ENCODE measurements around the gene GUCY1A2. TPM values are rescaled to one million over a fixed set of nuclear protein-coding genes. Genes with fewer than 3 reads are reported as not detected.
A peak's percentile ranks its signal among the peaks of the same experiment; 100 is the strongest.

Gene GUCY1A2
- total and polyA plus RNA-seq, 2 experiments from 2014 or later = 0.15 to 0.54 TPM

DNA sequence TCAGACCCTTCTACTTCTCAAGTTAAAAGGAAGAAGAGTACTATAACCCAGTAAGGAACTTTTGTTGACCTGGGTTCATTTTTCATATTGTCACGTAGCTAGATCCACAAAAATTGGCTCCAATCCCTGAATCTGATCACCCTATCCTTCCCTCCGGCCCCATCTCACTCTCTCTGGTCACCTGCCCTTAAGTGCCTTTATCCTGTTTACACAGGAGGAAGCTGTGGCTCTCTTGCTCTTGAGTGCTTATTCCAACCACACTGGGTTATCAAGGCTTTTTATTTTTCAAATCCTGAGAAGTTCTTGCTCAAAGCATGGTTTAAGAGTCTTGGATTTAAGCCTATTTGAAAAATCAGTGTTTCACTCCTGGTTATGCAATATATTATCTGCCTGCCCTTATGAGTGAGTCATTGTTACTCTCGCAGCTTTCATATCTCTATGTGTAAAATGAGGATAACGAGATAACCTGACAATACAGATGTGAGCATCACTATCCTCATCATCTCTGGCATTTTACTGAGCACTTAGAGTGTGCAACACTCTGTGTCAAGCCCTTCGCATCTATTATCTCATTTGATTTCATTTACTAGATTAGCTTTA is 293.9 kb downstream of the GUCY1A2 start:
- H3K4me1 ChIP-seq (ENCODE audit: insufficient read depth) = no peaks in the 10 kb centered on the region
- H3K27ac ChIP-seq = no peak overlapping the region
- in situ Hi-C loops (cut with MboI) = loop anchor here (10.0 kb wide), 1 partner anchor 290 kb away; the partner anchor contains the start of gene GUCY1A2
- no peaks in the 10 kb centered on the region for H3K9me2 ChIP-seq (ENCODE audit: insufficient read depth)
- no peaks in the 10 kb centered on the region for H4K20me1 ChIP-seq (ENCODE audit: insufficient read depth)
- TF ChIP-seq EZH2phosphoT487 (IDR thresholded peaks at IDR 0.05; ENCODE audit: insufficient read depth, low read depth) (no peak), EZH2 (IDR thresholded peaks at IDR 0.05; ENCODE audit: insufficient read depth, poor library complexity, severe bottlenecking) (no peak)
- no peak overlapping the region for H3K4me3 ChIP-seq
- no peaks in the 10 kb centered on the region; the same call in 1 of the 2 replicates for H3K27me3 ChIP-seq (replicated peaks; ENCODE audit: insufficient read depth)
- no peaks in the 10 kb centered on the region for H3K9me3 ChIP-seq (ENCODE audit: low read depth)
- H2AFZ ChIP-seq = no peak overlapping the region
- H3K36me3 ChIP-seq (ENCODE audit: low read depth) = no peaks in the 10 kb centered on the region
- no peaks in the 10 kb centered on the region for H3K79me2 ChIP-seq (ENCODE audit: insufficient read depth)
- no peaks in the 10 kb centered on the region for H3F3A ChIP-seq (ENCODE audit: insufficient read depth)
- 57 to 59% methylated on average over 5 of the region's 5 CpGs for WGBS, 2 experiments (ENCODE audit: low coverage in 1 of 2, low lambda C conversion rate in 2 of 2, missing lambda C conversion rate in 2 of 2)
- H3K4me2 ChIP-seq (ENCODE audit: unreplicated experiment) = no peak overlapping the region
- H3K9ac ChIP-seq = no peak overlapping the region
- DNase-seq = peak; percentile 36

DNA sequence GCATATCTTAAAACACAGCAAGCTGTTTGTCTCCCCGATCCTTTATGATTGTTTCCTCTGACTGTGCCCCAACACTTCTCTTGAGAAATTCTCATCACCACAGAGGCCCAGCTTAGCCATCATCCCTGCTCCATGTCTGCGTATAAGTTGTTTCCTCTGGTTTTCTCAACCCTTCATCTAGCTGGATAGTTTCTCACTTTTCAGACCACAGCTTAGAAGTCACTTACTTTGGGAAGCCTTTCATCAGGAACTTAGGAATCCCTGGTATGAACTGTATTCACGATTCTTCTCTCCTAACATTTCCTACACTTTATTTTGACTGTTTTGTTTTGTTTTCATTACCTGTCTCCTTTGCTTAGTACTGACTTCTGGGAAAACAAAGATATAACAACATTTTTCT is 295.2 kb downstream of the GUCY1A2 start:
- Histone ChIP-seq H3K9me3 (ENCODE audit: low read depth) (no peaks in the 10 kb centered on the region), H3K79me2 (ENCODE audit: insufficient read depth) (no peaks in the 10 kb centered on the region), H3K27me3 (replicated peaks; ENCODE audit: insufficient read depth) (no peaks in the 10 kb centered on the region; the same call in 1 of the 2 replicates), H3K4me3 (no peak overlapping the region), H4K20me1 (ENCODE audit: insufficient read depth) (no peaks in the 10 kb centered on the region), H3K27ac (no peak overlapping the region), H3K4me1 (ENCODE audit: insufficient read depth) (no peaks in the 10 kb centered on the region), H3K9ac (no peak overlapping the region), H2AFZ (no peak overlapping the region), H3K36me3 (ENCODE audit: low read depth) (no peaks in the 10 kb centered on the region), H3F3A (ENCODE audit: insufficient read depth) (no peaks in the 10 kb centered on the region), H3K4me2 (ENCODE audit: unreplicated experiment) (no peak overlapping the region), H3K9me2 (ENCODE audit: insufficient read depth) (no peaks in the 10 kb centered on the region)
- WGBS, 2 experiments (ENCODE audit: low coverage in 1 of 2, low lambda C conversion rate in 2 of 2, missing lambda C conversion rate in 2 of 2) = 45 to 48% methylated on average over 3 of the region's 3 CpGs
- no peak for DNase-seq
- TF ChIP-seq EZH2 (IDR thresholded peaks at IDR 0.05; ENCODE audit: insufficient read depth, poor library complexity, severe bottlenecking) (no peak), EZH2phosphoT487 (IDR thresholded peaks at IDR 0.05; ENCODE audit: insufficient read depth, low read depth) (no peak)
- in situ Hi-C loops (cut with MboI) = loop anchor here (10.0 kb wide), 1 partner anchor 292 kb away; the partner anchor contains the start of gene GUCY1A2

DNA sequence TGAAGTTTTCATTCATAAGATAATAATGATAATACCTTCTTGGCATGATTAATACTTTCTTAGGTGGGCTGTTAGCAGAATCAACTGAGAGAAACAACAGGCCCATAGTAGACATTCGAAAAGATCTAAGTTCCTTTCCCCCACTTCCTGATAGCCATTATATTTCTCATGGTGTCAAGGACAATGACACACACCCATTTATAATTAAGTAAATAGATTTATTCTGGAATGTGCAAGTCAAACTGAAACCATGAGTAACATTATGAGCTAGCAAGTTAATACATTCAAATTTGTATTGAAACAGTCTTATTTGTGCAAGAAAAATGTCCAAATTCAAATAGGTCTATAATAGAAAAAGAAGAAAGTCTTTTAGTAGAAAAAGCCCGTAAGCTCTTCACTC is 301.1 kb downstream of the GUCY1A2 start:
- H3K9me2 ChIP-seq (ENCODE audit: insufficient read depth) = no peaks in the 10 kb centered on the region
- H3K9ac ChIP-seq = no peak overlapping the region
- no peak overlapping the region for H3K4me3 ChIP-seq
- 69 to 92% methylated on average over 2 of the region's 2 CpGs for WGBS, 2 experiments (ENCODE audit: low coverage in 1 of 2, low lambda C conversion rate in 2 of 2, missing lambda C conversion rate in 2 of 2)
- no peak overlapping the region for H3K4me2 ChIP-seq (ENCODE audit: unreplicated experiment)
- H3K27me3 ChIP-seq (replicated peaks; ENCODE audit: insufficient read depth) = peaks cover 10% of the 10 kb centered on the region; the same call in 1 of the 2 replicates
- no peak for DNase-seq
- H2AFZ ChIP-seq = no peak overlapping the region
- in situ Hi-C loops (cut with MboI) = no loop called here
- no peak for TF ChIP-seq EZH2phosphoT487 (IDR thresholded peaks at IDR 0.05; ENCODE audit: insufficient read depth, low read depth)
- no peak for TF ChIP-seq EZH2 (IDR thresholded peaks at IDR 0.05; ENCODE audit: insufficient read depth, poor library complexity, severe bottlenecking)
- H3K4me1 ChIP-seq (ENCODE audit: insufficient read depth) = no peaks in the 10 kb centered on the region
- no peak overlapping the region for H3K27ac ChIP-seq
- no peaks in the 10 kb centered on the region for H3K79me2 ChIP-seq (ENCODE audit: insufficient read depth)
- H3F3A ChIP-seq (ENCODE audit: insufficient read depth) = no peaks in the 10 kb centered on the region
- H4K20me1 ChIP-seq (ENCODE audit: insufficient read depth) = no peaks in the 10 kb centered on the region
- no peaks in the 10 kb centered on the region for H3K9me3 ChIP-seq (ENCODE audit: low read depth)
- no peaks in the 10 kb centered on the region for H3K36me3 ChIP-seq (ENCODE audit: low read depth)

DNA sequence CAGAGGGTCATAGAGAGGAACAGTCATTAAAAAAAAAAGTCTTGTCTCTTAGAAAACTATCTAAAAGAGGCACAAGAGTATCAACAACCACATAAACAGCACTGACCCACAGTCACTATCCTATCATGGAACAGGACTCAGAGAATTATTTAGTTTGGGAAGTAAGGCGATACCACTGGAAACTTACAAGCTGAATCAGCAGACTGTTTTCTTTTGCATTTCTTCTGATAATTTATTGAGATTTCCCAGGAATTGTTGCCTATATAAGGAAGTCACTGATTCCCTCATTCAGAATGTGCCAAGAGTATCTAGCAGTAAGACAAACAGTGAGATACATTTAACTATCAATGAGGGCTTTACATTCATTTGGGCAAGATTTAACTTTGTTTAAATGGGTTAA is 304.1 kb downstream of the GUCY1A2 start:
- H4K20me1 ChIP-seq (ENCODE audit: insufficient read depth) = no peaks in the 10 kb centered on the region
- H3K4me3 ChIP-seq = no peak overlapping the region
- no peak overlapping the region for H3K4me2 ChIP-seq (ENCODE audit: unreplicated experiment)
- no peak overlapping the region for H3K9ac ChIP-seq
- 50 to 67% methylated on average over 1 of the region's 1 CpG for WGBS, 2 experiments (ENCODE audit: low coverage in 1 of 2, low lambda C conversion rate in 2 of 2, missing lambda C conversion rate in 2 of 2)
- no peak overlapping the region for H3K27ac ChIP-seq
- no peaks in the 10 kb centered on the region for H3K36me3 ChIP-seq (ENCODE audit: low read depth)
- H3K9me3 ChIP-seq (ENCODE audit: low read depth) = no peaks in the 10 kb centered on the region
- H2AFZ ChIP-seq = no peak overlapping the region
- DNase-seq = no peak
- peaks cover 10% of the 10 kb centered on the region; the same call in 1 of the 2 replicates for H3K27me3 ChIP-seq (replicated peaks; ENCODE audit: insufficient read depth)
- in situ Hi-C loops (cut with MboI) = no loop called here
- no peaks in the 10 kb centered on the region for H3F3A ChIP-seq (ENCODE audit: insufficient read depth)
- no peaks in the 10 kb centered on the region for H3K4me1 ChIP-seq (ENCODE audit: insufficient read depth)
- TF ChIP-seq EZH2 (IDR thresholded peaks at IDR 0.05; ENCODE audit: insufficient read depth, poor library complexity, severe bottlenecking) (no peak), EZH2phosphoT487 (IDR thresholded peaks at IDR 0.05; ENCODE audit: insufficient read depth, low read depth) (no peak)
- no peaks in the 10 kb centered on the region for H3K79me2 ChIP-seq (ENCODE audit: insufficient read depth)
- H3K9me2 ChIP-seq (ENCODE audit: insufficient read depth) = no peaks in the 10 kb centered on the region

Data from GM23248 (cell line).